IPS DF 6.9 (cell line): ENCODE measurements around the gene SNIP1.
"Not testable (repeated sequence)": the region's sequence is repeated elsewhere in the genome, so short reads cannot be mapped to it uniquely, and the experiment has no call there.

Experiments used
- DNase-seq: peaks from one replicate; pipeline ENCODE4 v3.0.0-alpha.2; 2013; ENCODE audit warnings: low read depth, low spot score
- H3K27ac ChIP-seq: one replicate; pipeline ENCODE4 v1.5.1; 2013; ENCODE audit warnings: low read length, control low read depth
- H3K27me3 ChIP-seq: 2 replicates; pipeline ENCODE4 v1.6.1; 2013; ENCODE audit warnings: mild to moderate bottlenecking, low read length; ENCODE audit not compliant: control insufficient read depth, insufficient read depth
- H3K36me3 ChIP-seq: 2 replicates; pipeline ENCODE4 v1.6.1; 2013; ENCODE audit warnings: low read length; ENCODE audit not compliant: control insufficient read depth, insufficient read depth
- H3K4me1 ChIP-seq: 2 replicates; pipeline ENCODE4 v1.6.1; 2013; ENCODE audit warnings: low read length; ENCODE audit not compliant: control insufficient read depth, insufficient read depth
- H3K4me3 ChIP-seq: 2 replicates; pipeline ENCODE4 v1.5.1; 2013; ENCODE audit warnings: mild to moderate bottlenecking, low read length
- H3K9me3 ChIP-seq: 2 replicates; pipeline ENCODE4 v1.6.1; 2013; ENCODE audit warnings: low read length, inconsistent platforms; ENCODE audit not compliant: control insufficient read depth, insufficient read depth
- WGBS: extraction: QIAGEN DNeasy Blood & Tissue Kit; methylation state at CpG from one replicate; pipeline ENCODE4 v1.1.7; 2013; ENCODE audit warnings: mixed read lengths, missing lambda C conversion rate; ENCODE audit not compliant: insufficient read length, insufficient coverage; 5-methylcytosine and 5-hydroxymethylcytosine counted together

Gene SNIP1

GRCh38 chr1:37553927-37554808 lies at the start of gene SNIP1:
Gene SNIP1 (minus strand): TSS chr1:37554293. CDS start chr1:37554229, 64 bp downstream.
- no peaks in the 10 kb centered on the region for H3K36me3 ChIP-seq
- no CpG with 5 or more reads among the region's 54 CpGs for WGBS
- H3K27ac ChIP-seq = no peak within 1 kb of the TSS
- no peaks in the 10 kb centered on the region; the same call in 1 of the 2 replicates for H3K4me1 ChIP-seq
- H3K9me3 ChIP-seq = no peaks in the 10 kb centered on the region
- H3K27me3 ChIP-seq = no peaks in the 10 kb centered on the region
- DNase-seq = peak; percentile 75
- H3K4me3 ChIP-seq = peak within 1 kb of the TSS; percentile 100

- Histone ChIP-seq H3K27ac (no peak overlapping the region), H3K4me1 (0 out of 2 replicates have a peak, but pooled peaks cover 1% of the 10 kb centered on the region), H3K9me3 (no peaks in the 10 kb centered on the region), H3K27me3 (peaks cover 3% of the 10 kb centered on the region; the same call in 1 of the 2 replicates), H3K36me3 (no peaks in the 10 kb centered on the region), H3K4me3 (no peak overlapping the region)
- no CpG with 5 or more reads among the region's 8 CpGs for WGBS
- peak; percentile 11 for DNase-seq
These were observed 48.9 kb upstream of the SNIP1 start for GRCh38 chr1:37602750-37603694.

- no peaks in the 10 kb centered on the region for H3K36me3 ChIP-seq
- H3K9me3 ChIP-seq = no peaks in the 10 kb centered on the region
- no peaks in the 10 kb centered on the region for H3K27me3 ChIP-seq
- no peak for DNase-seq
- H3K27ac ChIP-seq = no peak overlapping the region
- H3K4me3 ChIP-seq = no peak overlapping the region
- 0 out of 2 replicates have a peak, but pooled peaks cover 1% of the 10 kb centered on the region for H3K4me1 ChIP-seq
These were observed 47.3 kb upstream of the SNIP1 start for GRCh38 chr1:37601441-37601840.

GRCh38 chr1:37599940-37600339 lies 45.8 kb upstream of the SNIP1 start:
- Histone ChIP-seq H3K27ac (no peak overlapping the region), H3K9me3 (no peaks in the 10 kb centered on the region), H3K36me3 (no peaks in the 10 kb centered on the region), H3K4me3 (no peak overlapping the region), H3K4me1 (peaks cover 1% of the 10 kb centered on the region; the same call in 1 of the 2 replicates), H3K27me3 (no peaks in the 10 kb centered on the region)
- WGBS = no CpG with 5 or more reads among the region's 5 CpGs
- DNase-seq = no peak

GRCh38 chr1:37596182-37596667 lies 42.1 kb upstream of the SNIP1 start:
- no CpG with 5 or more reads among the region's 3 CpGs for WGBS
- DNase-seq = no peak
- Histone ChIP-seq H3K36me3 (peaks cover 7% of the 10 kb centered on the region; the same call in 1 of the 2 replicates), H3K27me3 (no peaks in the 10 kb centered on the region), H3K4me1 (no peaks in the 10 kb centered on the region; the same call in 1 of the 2 replicates), H3K4me3 (no peak overlapping the region; the same call in 1 of the 2 replicates), H3K9me3 (no peaks in the 10 kb centered on the region), H3K27ac (no peak overlapping the region)

GRCh38 chr1:37595440-37596181 lies 41.5 kb upstream of the SNIP1 start, which contains the start of gene GNL2:
Gene GNL2 (minus strand): TSS chr1:37595937. CDS start chr1:37595822, 115 bp downstream.
- peaks cover 9% of the 10 kb centered on the region; the same call in 1 of the 2 replicates for H3K36me3 ChIP-seq
- H3K27me3 ChIP-seq = no peaks in the 10 kb centered on the region
- peak; percentile 96 for DNase-seq
- H3K4me1 ChIP-seq = no peaks in the 10 kb centered on the region; the same call in 1 of the 2 replicates
- no peak within 1 kb of the TSS for H3K27ac ChIP-seq
- peak within 1 kb of the TSS; percentile 100 for H3K4me3 ChIP-seq
- H3K9me3 ChIP-seq = no peaks in the 10 kb centered on the region
- no CpG with 5 or more reads among the region's 51 CpGs for WGBS

- Histone ChIP-seq H3K4me1 (no peaks in the 10 kb centered on the region; the same call in 1 of the 2 replicates), H3K27ac (no peak overlapping the region), H3K4me3 (no peak overlapping the region), H3K27me3 (no peaks in the 10 kb centered on the region), H3K36me3 (peaks cover 15% of the 10 kb centered on the region; the same call in 1 of the 2 replicates), H3K9me3 (no peaks in the 10 kb centered on the region)
- no peak for DNase-seq
- WGBS = no CpG with 5 or more reads among the region's 6 CpGs
These were observed 39.6 kb upstream of the SNIP1 start for GRCh38 chr1:37593726-37594125.

GRCh38 chr1:37588939-37589338 lies 34.8 kb upstream of the SNIP1 start:
- DNase-seq = no peak

GRCh38 chr1:37584544-37584943 lies 30.5 kb upstream of the SNIP1 start:
- H3K36me3 ChIP-seq = peaks cover 26% of the 10 kb centered on the region; the same call in 1 of the 2 replicates
- not testable (repeated sequence) for H3K27me3 ChIP-seq, H3K4me3 ChIP-seq, H3K4me1 ChIP-seq, H3K27ac ChIP-seq, H3K9me3 ChIP-seq, DNase-seq
- WGBS = no CpG with 5 or more reads among the region's 4 CpGs

More at GRCh38 chr1:37588939-37589338, 34.8 kb upstream of the SNIP1 start:
- Histone ChIP-seq H3K4me1 (no peaks in the 10 kb centered on the region), H3K9me3 (no peaks in the 10 kb centered on the region), H3K36me3 (peaks cover 23% of the 10 kb centered on the region; the same call in 1 of the 2 replicates), H3K27me3 (no peaks in the 10 kb centered on the region), H3K4me3 (no peak overlapping the region), H3K27ac (no peak overlapping the region)
- WGBS = no CpG with 5 or more reads among the region's 2 CpGs
